NT2/D1 (cell line): ENCODE results near the gene APPL2.

Experiments used
- SUZ12 ChIP-seq: IDR thresholded peaks from 2 replicates; pipeline ENCODE4 v1.6.1; 2011; ENCODE audit not compliant: insufficient read length, insufficient read depth; ENCODE audit errors: extremely low read depth
- YY1 ChIP-seq: IDR thresholded peaks from 2 replicates; pipeline ENCODE4 v1.6.1; 2011; ENCODE audit not compliant: insufficient read length, insufficient read depth
- ZNF274 ChIP-seq: IDR thresholded peaks from 2 replicates; pipeline ENCODE4 v1.6.1; 2011; ENCODE audit warnings: mild to moderate bottlenecking, low read depth, low read length

- TF ChIP-seq SUZ12 (no peak), YY1 (no peak), ZNF274 (no peak)
Measured at GRCh38 chr12:105167346-105167745, 68.6 kb downstream of the APPL2 start.
